Panc1 (cell line): ENCODE data around the gene NFATC2. TPM values are rescaled to one million over a fixed set of nuclear protein-coding genes. Genes with fewer than 3 reads are reported as not detected.

ENCODE experiments used
- ATAC-seq: fragments of 200-7000 bp; cut with Tn5 transposase; 2 replicates; pipeline ENCODE4 v1.9.1; 2020; ENCODE audit warnings: mild to moderate bottlenecking, moderate library complexity
- BruUV-seq: library from RNA; stranded (reverse); fragments of 400-500 nt; replicated peaks from 2 replicates; lab custom pipeline; 2021; lab: Mats Ljungman, UMichigan
- CTCF ChIA-PET: fragments of 300-600 bp; sonication (Branson Sonifier 250); formaldehyde crosslinking; loops from one replicate; lab custom pipeline; 2022; ENCODE audit warnings: antibody characterized with exemption; lab: Charles Lee
- POLR2A ChIA-PET: fragments of 300-600 bp; sonication (Branson Sonifier 250); formaldehyde crosslinking; loops from one replicate; lab custom pipeline; 2022; ENCODE audit warnings: antibody characterized with exemption; lab: Charles Lee
- DNase-seq: peaks from one replicate; pipeline ENCODE4 v3.0.0-alpha.2; 2010; ENCODE audit warnings: low read depth, low spot score
- H3K27ac ChIP-seq: 2 replicates; pipeline ENCODE4 v1.5.1; 2011; ENCODE audit warnings: mild to moderate bottlenecking, low read length, inconsistent platforms
- H3K27me3 ChIP-seq: fragments of 200-500 bp; sonication (Bioruptor generic); 2 replicates; pipeline ENCODE4 v1.6.0; 2014; ENCODE audit warnings: low read length, inconsistent platforms; ENCODE audit not compliant: control insufficient read depth, insufficient read depth
- H3K36me3 ChIP-seq: fragments of 200-500 bp; sonication (Bioruptor generic); 2 replicates; pipeline ENCODE4 v1.5.1; 2014; ENCODE audit warnings: inconsistent platforms, mild to moderate bottlenecking, low read length, moderate library complexity; ENCODE audit not compliant: control insufficient read depth, insufficient read depth
- H3K4me1 ChIP-seq: 2 replicates; pipeline ENCODE4 v1.5.1; 2011; ENCODE audit warnings: inconsistent platforms, mild to moderate bottlenecking, low read length, moderate library complexity; ENCODE audit not compliant: control insufficient read depth, insufficient read depth
- H3K4me3 ChIP-seq, 2 experiments: 2 replicates each; pipeline ENCODE4 v1.5.1; 2011 to 2012; ENCODE audit warnings: low read depth in 2 of 2, low read length in 2 of 2, mild to moderate bottlenecking in 2 of 2, inconsistent platforms in 1 of 2, moderate library complexity in 1 of 2
- H3K9me3 ChIP-seq: fragments of 200-500 bp; sonication (Bioruptor generic); 2 replicates; pipeline ENCODE4 v1.5.1; 2014; ENCODE audit warnings: low read depth, mild to moderate bottlenecking, inconsistent platforms, low read length, moderate library complexity; ENCODE audit not compliant: control insufficient read depth, insufficient read depth
- CTCF ChIP-seq: fragments of 450-650 bp; IDR thresholded peaks from 2 replicates; pipeline ENCODE4 v1.5.1; 2017; ENCODE audit warnings: mild to moderate bottlenecking
- POLR2AphosphoS5 ChIP-seq: IDR thresholded peaks from 2 replicates; pipeline ENCODE4 v1.6.1; 2012; ENCODE audit warnings: mild to moderate bottlenecking, low read depth, low read length, moderate library complexity
- REST ChIP-seq, 2 experiments: IDR thresholded peaks; 2 replicates each; pipeline ENCODE4 v1.6.1; 2011 to 2012; ENCODE audit warnings: low read depth in 2 of 2, control low read depth in 1 of 2, low read length in 1 of 2, mild to moderate bottlenecking in 1 of 2, moderate library complexity in 1 of 2; ENCODE audit not compliant: insufficient read depth in 1 of 2
- SIN3A ChIP-seq: IDR thresholded peaks from 2 replicates; pipeline ENCODE4 v1.6.1; 2012; ENCODE audit warnings: low read depth, mild to moderate bottlenecking, low read length, moderate library complexity, borderline replicate concordance; ENCODE audit not compliant: insufficient read depth
- TCF7L2 ChIP-seq: IDR thresholded peaks from 2 replicates; pipeline ENCODE4 v1.6.1; 2011; ENCODE audit warnings: mild to moderate bottlenecking, low read depth, low read length, inconsistent platforms
- in situ Hi-C: cut with HindIII; loops from 2 replicates; pipeline ENCODE4 v1.10.0; 2016; ENCODE audit warnings: low sequenced_read_pairs, low pct_unique_long_range_greater_than_20kb
- intact Hi-C: fragments of 100-400 bp; cut with micrococcal nuclease; formaldehyde crosslinking; loops from one replicate; pipeline ENCODE4 v1.10.0; 2022; ENCODE audit not compliant: unreplicated experiment
- total RNA-seq: library from RNA; stranded (reverse); gene quantifications from one replicate; pipeline ENCODE4 v1.2.1, GENCODE V29; 2021; ENCODE audit not compliant: unreplicated experiment

NFATC2 gene
- total RNA-seq, 1 experiment from 2014 or later: 10.6 TPM

- H3K27me3 ChIP-seq: no peaks in the 10 kb centered on the region
- H3K9me3 ChIP-seq: no peaks in the 10 kb centered on the region
- ATAC-seq (no peak), DNase-seq (no peak)
- BruUV-seq: no TSS peak
- POLR2A ChIA-PET: no interaction called here
- H3K4me1 ChIP-seq: no peaks in the 10 kb centered on the region
- TF ChIP-seq SIN3A (no peak), REST (IDR thresholded peaks at IDR 0.05; ENCODE audit: insufficient read depth in 1 of 2, low read depth in 2 of 2, low read length in 1 of 2) (no peak), POLR2AphosphoS5 (no peak), TCF7L2 (no peak), CTCF (no peak)
- CTCF ChIA-PET: no interaction called here
- intact Hi-C loops: no loop called here
- H3K27ac ChIP-seq: no peak overlapping the region
- no peak overlapping the region for H3K4me3 ChIP-seq
- in situ Hi-C loops: no loop called here
- no peaks in the 10 kb centered on the region for H3K36me3 ChIP-seq
These were observed 165.4 kb downstream of the NFATC2 start for GRCh38 chr20:51377132-51377531.

DNA sequence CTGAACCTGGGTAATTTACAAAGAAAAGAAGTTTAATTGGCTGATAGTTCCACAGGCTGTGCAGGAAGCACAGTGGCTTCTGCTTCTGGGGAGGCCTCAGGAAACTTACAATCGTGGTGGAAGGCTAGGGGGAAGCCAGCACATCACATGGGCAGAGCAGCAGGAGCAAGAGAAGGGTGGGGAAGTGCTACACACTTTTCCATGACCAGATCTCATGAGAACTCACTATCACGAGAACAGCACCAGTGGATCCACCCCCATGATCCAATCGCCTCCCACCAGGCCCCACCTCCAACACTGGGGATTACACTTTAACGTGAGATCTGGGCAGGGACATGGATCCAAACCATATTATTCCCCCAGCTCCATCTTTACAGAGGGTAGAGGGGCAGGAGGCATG lies 166.4 kb downstream of the NFATC2 start:
- no peak for DNase-seq
- ATAC-seq: no peak
- Histone ChIP-seq H3K27me3 (no peaks in the 10 kb centered on the region), H3K4me3 (no peak overlapping the region), H3K9me3 (no peaks in the 10 kb centered on the region), H3K36me3 (no peaks in the 10 kb centered on the region), H3K27ac (no peak overlapping the region), H3K4me1 (no peaks in the 10 kb centered on the region)
- ChIA-PET CTCF (no interaction called here), POLR2A (no interaction called here)
- TF ChIP-seq SIN3A (no peak), POLR2AphosphoS5 (no peak), TCF7L2 (no peak), CTCF (no peak), REST (IDR thresholded peaks at IDR 0.05; ENCODE audit: insufficient read depth in 1 of 2, low read depth in 2 of 2, low read length in 1 of 2) (no peak)
- BruUV-seq: no TSS peak
- intact Hi-C loops (no loop called here), in situ Hi-C loops (no loop called here)
